Vagina (tissue), 2 donors: Measurements from ENCODE around the gene ARHGAP26. TPM values are rescaled to one million over a fixed set of nuclear protein-coding genes. Genes with fewer than 3 reads are reported as not detected.

Experiments used
- DNase-seq, 2 donors: peaks; one replicate each; pipeline ENCODE4 v3.0.0-alpha.2; 2017; ENCODE audit errors: extremely low spot score in 2 of 2
- H3K27ac ChIP-seq: fragments of 200-600 bp; sonication (generic); one replicate; pipeline ENCODE4 v1.5.1; 2019
- H3K27me3 ChIP-seq: fragments of 200-600 bp; sonication (generic); one replicate; pipeline ENCODE4 v1.5.1; 2019
- H3K36me3 ChIP-seq, 2 donors: fragments of 200-600 bp; sonication (generic); one replicate each; pipeline ENCODE4 v1.5.1; 2017 to 2019
- H3K4me1 ChIP-seq: fragments of 200-600 bp; sonication (generic); one replicate; pipeline ENCODE4 v1.5.1; 2019
- H3K4me3 ChIP-seq, 2 donors: fragments of 200-600 bp; sonication (generic); 1 replicate in 1 of 2; 2 replicates in 1 of 2; pipeline ENCODE4 v1.5.1; 2016 to 2019
- H3K9me3 ChIP-seq: fragments of 200-600 bp; sonication (generic); one replicate; pipeline ENCODE4 v1.5.1; 2019
- POLR2A ChIP-seq, 2 donors: fragments of 450-650 bp; IDR thresholded peaks; one replicate each; pipeline ENCODE4 v1.6.1; 2017; ENCODE audit warnings: antibody characterized with exemption in 2 of 2, mild to moderate bottlenecking in 2 of 2, moderate library complexity in 2 of 2
- POLR2AphosphoS5 ChIP-seq, 2 donors: sonication (generic); formaldehyde crosslinking; IDR thresholded peaks; one replicate each; pipeline ENCODE4 v1.9.0; 2017; ENCODE audit warnings: antibody characterized with exemption in 2 of 2, mild to moderate bottlenecking in 2 of 2, low read depth in 1 of 2; ENCODE audit not compliant: insufficient read depth in 1 of 2
- intact Hi-C: fragments of 100-400 bp; cut with DNase I; formaldehyde crosslinking; loops from one replicate; pipeline ENCODE4 v1.15.1; 2023
- total RNA-seq: library from RNA; depleted of rRNA; stranded (reverse); fragments of >200 nt; gene quantifications from one replicate; pipeline ENCODE4 v1.2.3, GENCODE V29; 2016
- TF ChIP-seq, protein P1 (sequence below), 3 experiments: fragments of 450-650 bp in 2 of 3; fragments of 200-600 bp in 1 of 3; sonication (generic) in 1 of 3; IDR thresholded peaks; one replicate each; pipeline ENCODE4 v1.5.1; 2017 to 2019; ENCODE audit warnings: antibody characterized with exemption in 3 of 3, mild to moderate bottlenecking in 2 of 3, moderate library complexity in 2 of 3

The ARHGAP26 gene
- total RNA-seq, 1 donor from 2014 or later = 42.5 TPM

DNA sequence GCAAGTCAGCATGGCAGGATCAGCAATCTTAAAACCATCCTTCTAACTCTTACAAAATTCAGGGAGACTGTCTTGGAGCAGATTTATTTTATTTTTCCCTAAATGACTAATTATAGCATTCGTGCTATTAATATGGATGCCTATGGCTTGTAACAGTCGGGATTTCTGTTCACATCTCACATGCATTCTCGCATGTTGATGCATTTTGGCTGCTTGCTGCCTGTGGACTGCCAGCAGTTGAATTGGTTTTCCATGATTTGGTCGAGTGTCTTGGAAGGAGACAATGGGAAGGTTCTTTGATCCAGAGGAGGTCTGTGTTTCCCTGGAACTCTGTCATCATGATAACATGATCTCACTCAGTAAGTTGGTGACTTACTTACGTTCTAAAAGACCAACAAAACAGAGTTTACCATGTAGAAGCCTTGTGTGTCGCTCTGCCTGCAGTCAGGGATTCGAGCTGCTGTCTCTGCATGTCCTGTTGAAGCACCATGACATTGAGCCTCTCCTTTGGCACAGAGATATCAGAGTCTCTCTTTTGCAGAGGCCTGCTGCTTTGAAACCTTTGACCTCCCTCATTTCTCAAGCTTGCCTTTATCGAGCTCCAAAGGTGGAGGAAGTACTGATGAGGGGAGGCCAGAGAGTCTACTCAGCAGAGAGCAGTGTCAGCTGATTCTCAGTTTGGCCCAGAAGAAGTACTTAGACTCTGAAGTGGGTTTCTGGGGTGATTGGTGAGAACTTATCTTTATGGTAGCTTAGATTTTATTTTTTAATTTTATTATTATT, 82.4 kb downstream of the ARHGAP26 start:
- no peak overlapping the region for H3K27ac ChIP-seq
- H3K4me1 ChIP-seq = peaks cover 26% of the 10 kb centered on the region
- H3K36me3 ChIP-seq = no peaks in the 10 kb centered on the region
- intact Hi-C loops = no loop called here
- no peaks in the 10 kb centered on the region for H3K27me3 ChIP-seq
- DNase-seq = no peak
- TF ChIP-seq, protein P1, sequence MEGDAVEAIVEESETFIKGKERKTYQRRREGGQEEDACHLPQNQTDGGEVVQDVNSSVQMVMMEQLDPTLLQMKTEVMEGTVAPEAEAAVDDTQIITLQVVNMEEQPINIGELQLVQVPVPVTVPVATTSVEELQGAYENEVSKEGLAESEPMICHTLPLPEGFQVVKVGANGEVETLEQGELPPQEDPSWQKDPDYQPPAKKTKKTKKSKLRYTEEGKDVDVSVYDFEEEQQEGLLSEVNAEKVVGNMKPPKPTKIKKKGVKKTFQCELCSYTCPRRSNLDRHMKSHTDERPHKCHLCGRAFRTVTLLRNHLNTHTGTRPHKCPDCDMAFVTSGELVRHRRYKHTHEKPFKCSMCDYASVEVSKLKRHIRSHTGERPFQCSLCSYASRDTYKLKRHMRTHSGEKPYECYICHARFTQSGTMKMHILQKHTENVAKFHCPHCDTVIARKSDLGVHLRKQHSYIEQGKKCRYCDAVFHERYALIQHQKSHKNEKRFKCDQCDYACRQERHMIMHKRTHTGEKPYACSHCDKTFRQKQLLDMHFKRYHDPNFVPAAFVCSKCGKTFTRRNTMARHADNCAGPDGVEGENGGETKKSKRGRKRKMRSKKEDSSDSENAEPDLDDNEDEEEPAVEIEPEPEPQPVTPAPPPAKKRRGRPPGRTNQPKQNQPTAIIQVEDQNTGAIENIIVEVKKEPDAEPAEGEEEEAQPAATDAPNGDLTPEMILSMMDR (IDR thresholded peaks at IDR 0.05) = no peak
- TF ChIP-seq POLR2AphosphoS5 (IDR thresholded peaks at IDR 0.05; ENCODE audit: insufficient read depth in 1 of 2, low read depth in 1 of 2) (no peak), POLR2A (IDR thresholded peaks at IDR 0.05) (no peak)
- H3K9me3 ChIP-seq = no peaks in the 10 kb centered on the region
- no peak overlapping the region for H3K4me3 ChIP-seq

DNA sequence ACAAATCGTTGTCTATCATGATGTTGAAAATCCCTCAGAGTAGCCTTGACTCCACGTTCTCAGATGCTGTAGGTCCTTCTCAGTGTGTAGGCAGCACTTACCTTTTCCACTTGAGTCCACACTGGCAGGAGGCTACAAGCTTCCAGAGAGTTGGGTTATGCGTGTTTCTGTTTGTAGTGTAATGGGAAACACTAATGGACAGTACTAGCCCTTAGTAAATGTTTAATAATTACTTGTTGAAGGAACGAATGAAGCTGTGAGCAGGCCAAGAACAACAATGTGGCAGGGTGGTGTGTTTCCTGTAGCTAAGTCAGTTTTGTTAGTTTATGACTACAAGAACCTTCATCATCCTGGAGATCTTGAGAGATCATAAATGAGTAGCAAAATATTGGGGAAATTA, 83.5 kb downstream of the ARHGAP26 start:
- intact Hi-C loops = no loop called here
- H3K27ac ChIP-seq = no peak overlapping the region
- DNase-seq = no peak
- no peaks in the 10 kb centered on the region for H3K27me3 ChIP-seq
- peaks cover 25% of the 10 kb centered on the region for H3K4me1 ChIP-seq
- H3K9me3 ChIP-seq = no peaks in the 10 kb centered on the region
- H3K4me3 ChIP-seq = no peak overlapping the region
- TF ChIP-seq, protein P1 (IDR thresholded peaks at IDR 0.05) = no peak
- TF ChIP-seq POLR2A (IDR thresholded peaks at IDR 0.05) (no peak), POLR2AphosphoS5 (IDR thresholded peaks at IDR 0.05; ENCODE audit: insufficient read depth in 1 of 2, low read depth in 1 of 2) (no peak)
- no peaks in the 10 kb centered on the region for H3K36me3 ChIP-seq

DNA sequence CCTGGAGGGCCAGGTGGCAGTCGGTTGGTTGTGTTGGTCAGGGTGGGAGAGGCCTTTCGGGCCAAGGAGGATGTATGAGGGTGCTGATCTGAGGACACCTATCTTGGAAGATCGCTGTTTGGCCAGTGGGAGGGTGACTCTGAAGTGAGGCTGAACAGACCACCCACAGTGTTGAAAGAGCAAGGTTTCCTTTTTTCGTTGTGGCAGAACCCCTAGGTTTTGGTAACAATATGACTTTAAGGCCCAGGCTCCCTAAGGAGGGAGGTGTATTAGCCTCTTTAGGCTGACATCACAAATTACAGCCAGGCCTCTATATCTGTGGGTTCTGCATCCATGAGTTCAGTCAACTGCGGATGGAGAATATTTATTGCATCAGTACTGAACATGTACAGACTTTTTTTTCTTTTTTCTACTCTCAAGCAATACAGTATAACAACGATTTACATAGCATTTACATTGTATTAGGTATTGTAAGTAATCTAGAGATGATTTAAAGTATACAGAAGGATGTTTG, 86.1 kb downstream of the ARHGAP26 start:
- intact Hi-C loops = no loop called here
- Histone ChIP-seq H3K27ac (no peak overlapping the region), H3K9me3 (no peaks in the 10 kb centered on the region), H3K27me3 (no peaks in the 10 kb centered on the region), H3K36me3 (no peaks in the 10 kb centered on the region), H3K4me3 (no peak overlapping the region), H3K4me1 (peaks cover 21% of the 10 kb centered on the region)
- no peak for DNase-seq
- TF ChIP-seq, protein P1 (IDR thresholded peaks at IDR 0.05) = no peak
- TF ChIP-seq POLR2AphosphoS5 (IDR thresholded peaks at IDR 0.05; ENCODE audit: insufficient read depth in 1 of 2, low read depth in 1 of 2) (no peak), POLR2A (IDR thresholded peaks at IDR 0.05) (no peak)

DNA sequence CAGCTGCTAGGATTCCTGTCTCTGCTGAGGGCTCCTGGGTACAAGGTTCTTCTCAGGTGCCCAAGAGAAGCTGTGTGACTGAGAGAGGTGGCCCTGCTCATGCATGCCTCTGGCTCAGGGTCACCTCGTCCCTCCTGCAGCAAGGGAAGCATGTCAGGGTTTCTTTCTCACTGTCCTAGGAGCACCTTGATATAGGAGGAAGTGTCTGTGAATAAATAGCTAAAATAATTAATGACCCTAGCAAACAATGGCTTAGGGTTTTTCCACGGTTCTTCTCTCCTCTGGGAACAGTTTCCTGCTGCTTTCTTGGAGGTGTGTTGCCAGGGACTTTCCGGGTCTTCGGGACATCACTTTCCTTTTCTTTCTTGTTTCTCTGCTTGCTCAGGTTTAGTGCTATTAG, 87.2 kb downstream of the ARHGAP26 start:
- Histone ChIP-seq H3K27me3 (no peaks in the 10 kb centered on the region), H3K4me3 (no peak overlapping the region), H3K9me3 (no peaks in the 10 kb centered on the region), H3K36me3 (no peaks in the 10 kb centered on the region), H3K4me1 (peaks cover 26% of the 10 kb centered on the region), H3K27ac (no peak overlapping the region)
- TF ChIP-seq, protein P1 (IDR thresholded peaks at IDR 0.05) = no peak
- no peak for TF ChIP-seq POLR2AphosphoS5 (IDR thresholded peaks at IDR 0.05; ENCODE audit: insufficient read depth in 1 of 2, low read depth in 1 of 2)
- TF ChIP-seq POLR2A (IDR thresholded peaks at IDR 0.05) = no peak
- intact Hi-C loops = no loop called here
- no peak for DNase-seq

DNA sequence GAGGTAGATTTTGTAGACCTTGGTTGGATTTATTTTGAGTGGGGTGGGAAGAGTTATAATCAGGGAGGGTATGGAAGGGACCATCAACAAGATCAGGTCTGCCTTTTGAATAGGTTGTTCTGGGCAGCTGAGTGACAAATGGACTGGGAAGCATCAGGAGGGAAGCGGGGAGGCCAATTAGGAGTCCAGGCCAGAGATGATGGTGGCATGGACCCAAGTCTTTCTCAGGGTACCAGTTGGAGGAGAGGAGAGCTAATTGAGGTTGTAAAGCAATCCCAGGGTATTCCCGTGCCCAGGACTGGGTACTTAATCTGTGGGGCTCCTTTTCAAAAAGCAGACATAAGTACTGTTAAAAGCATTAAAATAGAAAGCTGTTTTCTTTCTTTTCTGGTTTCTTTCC, 88.9 kb downstream of the ARHGAP26 start:
- Histone ChIP-seq H3K9me3 (no peaks in the 10 kb centered on the region), H3K27me3 (no peaks in the 10 kb centered on the region), H3K4me3 (no peak overlapping the region), H3K36me3 (no peaks in the 10 kb centered on the region), H3K4me1 (peaks cover 31% of the 10 kb centered on the region), H3K27ac (no peak overlapping the region)
- intact Hi-C loops = no loop called here
- DNase-seq = no peak
- TF ChIP-seq, protein P1 (IDR thresholded peaks at IDR 0.05) = no peak
- no peak for TF ChIP-seq POLR2A (IDR thresholded peaks at IDR 0.05)
- no peak for TF ChIP-seq POLR2AphosphoS5 (IDR thresholded peaks at IDR 0.05; ENCODE audit: insufficient read depth in 1 of 2, low read depth in 1 of 2)
